ENCODE measurements around the gene KRT12.
A peak's percentile ranks its signal among the peaks of the same experiment; 100 is the strongest.
"Not testable (repeated sequence)": the region's sequence is repeated elsewhere in the genome, so short reads cannot be mapped to it uniquely, and the experiment has no call there.

The KRT12 gene

GRCh38 chr17:40841246-40841645 is 25.8 kb downstream of the KRT12 start:
- no peak for DNase-seq

- DNase-seq: no peak
Measured at GRCh38 chr17:40839194-40839593, 27.8 kb downstream of the KRT12 start.

GRCh38 chr17:40836020-40836419 is 31.0 kb downstream of the KRT12 start:
- DNase-seq: no peak

- no peak for DNase-seq
Measured at GRCh38 chr17:40833882-40834281, 33.1 kb downstream of the KRT12 start.

- no peak for DNase-seq
Measured at GRCh38 chr17:40832840-40833239, 34.2 kb downstream of the KRT12 start.

- no peak for DNase-seq
Measured at GRCh38 chr17:40830085-40830776, 36.8 kb downstream of the KRT12 start.

- no peak for DNase-seq
Measured at GRCh38 chr17:40828454-40829044, 38.5 kb downstream of the KRT12 start.

- DNase-seq: no peak
Measured at GRCh38 chr17:40827746-40828453, 39.1 kb downstream of the KRT12 start.

- no peak for DNase-seq
Measured at GRCh38 chr17:40825599-40825998, 41.4 kb downstream of the KRT12 start.

- no peak for DNase-seq
Measured at GRCh38 chr17:40824015-40824832, 42.8 kb downstream of the KRT12 start.

GRCh38 chr17:40822132-40822812 is 44.8 kb downstream of the KRT12 start, which contains the start of gene KRT10:
Gene KRT10, minus strand, starts transcription at chr17:40822614. Its CDS starts 29 bp downstream, at chr17:40822585.
- DNase-seq: no peak

GRCh38 chr17:40821536-40821935 is 45.5 kb downstream of the KRT12 start:
- no peak for DNase-seq

- no peak for DNase-seq
Measured at GRCh38 chr17:40820228-40820838, 46.7 kb downstream of the KRT12 start.

- DNase-seq: no peak
Measured at GRCh38 chr17:40819528-40820125, 47.4 kb downstream of the KRT12 start.

GRCh38 chr17:40818733-40819527 is 48.1 kb downstream of the KRT12 start:
- peak; percentile 43 for DNase-seq

- DNase-seq: no peak
Measured at GRCh38 chr17:40818343-40818732, 48.7 kb downstream of the KRT12 start.

GRCh38 chr17:40817103-40817682 is 49.8 kb downstream of the KRT12 start:
- no peak for DNase-seq

- no peak for DNase-seq
Measured at GRCh38 chr17:40816569-40816968, 50.5 kb downstream of the KRT12 start.

GRCh38 chr17:40815381-40815780 is 51.6 kb downstream of the KRT12 start:
- no peak for DNase-seq

GRCh38 chr17:40814657-40815056 is 52.4 kb downstream of the KRT12 start:
- not testable (repeated sequence) for DNase-seq
